Stimulated activated CD4-positive, alpha-beta T cell treated with anti-CD3 and anti-CD28 coated beads, Interleukin-1b, Interleukin-23, amount 100 ng/mL, for 24 hours (primary cell): ENCODE data around the gene SH3BP4.
"Not testable (repeated sequence)": the region's sequence is repeated elsewhere in the genome, so short reads cannot be mapped to it uniquely, and the experiment has no call there.

Source experiments
- DNase-seq, 4 experiments: peaks; one replicate each; pipeline ENCODE4 v3.0.0-alpha.2; 2020; ENCODE audit warnings: low read depth in 4 of 4, low spot score in 1 of 4

The SH3BP4 gene

GRCh38 chr2:235052514-235053354 lies 100.9 kb downstream of the SH3BP4 start:
- no peak for DNase-seq

DNA sequence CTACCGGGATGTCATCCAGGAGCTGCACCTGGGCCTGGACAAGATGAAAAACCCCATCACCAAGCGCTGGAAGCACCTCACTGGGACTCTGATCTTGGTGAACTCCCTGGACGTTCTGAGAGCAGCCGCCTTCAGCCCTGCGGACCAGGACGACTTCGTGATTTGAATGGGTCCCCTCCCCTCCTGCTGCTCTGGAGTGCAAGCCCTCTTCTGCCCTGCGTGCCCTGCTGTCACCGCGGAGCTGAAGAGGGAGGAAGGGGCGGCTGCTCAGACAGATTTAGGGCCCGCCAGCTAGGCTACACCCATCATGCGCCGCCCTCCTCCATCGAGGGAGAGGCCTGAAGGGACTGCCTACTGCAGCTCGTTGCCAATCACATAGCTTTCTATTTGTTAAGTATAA lies 101.8 kb downstream of the SH3BP4 start:
- no peak for DNase-seq

- DNase-seq = no peak
Observed at GRCh38 chr2:235054475-235054874, 102.7 kb downstream of the SH3BP4 start.

DNA sequence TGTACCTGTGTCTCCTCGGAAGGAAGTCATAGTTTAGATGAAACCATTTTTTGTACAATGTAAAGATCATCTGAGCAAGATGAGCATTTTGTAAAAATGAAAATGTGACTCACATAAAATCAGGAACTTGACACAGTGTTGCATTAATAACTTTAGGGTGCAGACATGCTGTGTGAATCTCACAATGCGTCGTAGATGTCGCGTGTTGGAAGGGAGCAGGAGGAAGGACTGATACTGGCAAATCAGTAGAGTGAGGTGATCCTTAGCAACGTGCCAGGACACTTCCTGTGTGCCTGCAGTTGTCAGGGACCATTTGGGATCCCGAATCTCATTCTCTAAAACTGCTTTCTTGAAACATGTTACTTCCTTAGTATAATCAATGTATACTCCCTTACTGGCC lies 103.1 kb downstream of the SH3BP4 start:
- no peak for DNase-seq

GRCh38 chr2:235055891-235056516 lies 104.2 kb downstream of the SH3BP4 start:
- DNase-seq = no peak

- no peak for DNase-seq
Observed at GRCh38 chr2:235056768-235057167, 105.0 kb downstream of the SH3BP4 start.

GRCh38 chr2:235057616-235058015 lies 105.8 kb downstream of the SH3BP4 start:
- not testable (repeated sequence) for DNase-seq

- no peak for DNase-seq
Observed at GRCh38 chr2:235059161-235059560, 107.3 kb downstream of the SH3BP4 start.

DNA sequence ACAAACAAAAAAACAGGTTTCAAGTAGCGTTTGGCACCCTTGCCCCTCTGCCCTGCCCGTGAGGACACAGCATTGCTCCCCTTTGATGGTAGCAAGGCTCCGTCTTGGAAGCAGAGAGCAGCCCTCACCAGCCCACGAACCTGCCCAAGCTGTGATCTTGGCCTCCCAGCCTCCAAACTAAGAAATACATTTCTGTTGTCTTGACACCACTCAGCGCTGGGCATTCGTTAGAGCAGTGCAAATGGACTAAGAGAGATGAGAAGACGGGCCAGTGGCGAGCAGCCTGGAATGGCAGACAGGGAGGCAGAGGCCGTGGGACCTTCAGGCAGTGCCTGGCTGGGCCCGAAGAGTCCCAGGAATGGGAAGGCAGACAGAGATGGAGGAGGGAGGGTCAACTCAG lies 109.8 kb downstream of the SH3BP4 start:
- no peak for DNase-seq

GRCh38 chr2:235063471-235063961 lies 111.7 kb downstream of the SH3BP4 start:
- DNase-seq = no peak

GRCh38 chr2:235064976-235065375 lies 113.2 kb downstream of the SH3BP4 start:
- DNase-seq = no peak

- DNase-seq = no peak
Observed at GRCh38 chr2:235066490-235066889, 114.7 kb downstream of the SH3BP4 start.

GRCh38 chr2:235066895-235067294 lies 115.1 kb downstream of the SH3BP4 start:
- no peak for DNase-seq

GRCh38 chr2:235068701-235069100 lies 116.9 kb downstream of the SH3BP4 start:
- DNase-seq = no peak

DNA sequence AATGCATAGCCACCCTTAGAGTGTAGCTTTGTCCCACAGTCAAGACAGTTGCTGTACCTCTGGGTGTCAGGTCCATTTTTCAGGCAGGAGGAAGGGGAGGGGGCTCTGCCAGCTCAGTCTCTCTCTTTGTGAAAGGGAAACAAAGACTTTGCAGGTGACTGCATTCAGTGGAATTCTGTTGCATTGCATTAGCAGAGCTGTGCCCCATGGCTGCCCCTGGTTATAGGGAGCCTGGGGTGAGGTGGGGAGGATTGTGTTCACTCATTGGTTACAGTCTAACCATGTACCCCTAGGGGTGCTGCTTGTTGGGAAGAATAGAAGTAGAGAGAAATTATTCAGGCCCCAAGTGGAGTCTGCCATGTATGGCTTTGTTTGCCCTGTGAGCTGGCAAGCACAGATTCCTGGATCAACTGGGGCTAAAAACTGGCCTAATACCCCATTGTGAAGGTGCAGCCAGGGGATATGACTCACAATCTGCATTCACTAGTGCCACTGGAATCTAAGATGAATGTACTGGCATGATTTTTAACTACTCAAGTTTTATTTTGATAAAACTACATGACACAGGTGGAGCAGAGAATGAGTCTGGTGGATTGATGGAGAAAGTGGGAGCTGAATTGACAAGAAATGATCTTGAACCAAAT lies 118.4 kb downstream of the SH3BP4 start:
- no peak for DNase-seq

DNA sequence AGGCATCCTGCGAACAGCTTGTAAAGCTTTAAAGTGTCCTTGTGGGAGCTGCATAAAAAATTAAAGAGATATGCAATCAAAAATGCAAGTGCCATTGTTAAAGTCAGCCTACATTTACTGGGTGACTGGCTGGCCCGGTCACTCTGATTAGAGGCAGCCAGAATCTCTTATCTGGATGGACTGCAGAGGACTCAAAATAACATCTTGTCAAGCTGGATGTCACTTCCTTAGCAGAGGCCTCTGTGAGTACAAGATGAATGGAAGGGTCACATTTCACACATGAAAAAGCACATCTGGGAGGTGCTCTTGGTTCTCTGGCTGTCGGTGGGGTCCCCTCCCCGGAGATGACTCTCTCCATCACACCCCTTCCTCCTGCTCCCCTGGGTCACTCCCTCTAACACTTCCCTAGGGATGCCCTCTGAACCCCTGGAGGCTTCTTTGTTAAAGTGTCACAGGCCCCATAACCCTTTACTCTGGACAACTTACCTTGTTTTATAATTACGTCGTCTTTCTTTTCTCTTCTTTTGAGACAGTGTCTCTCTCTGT lies 122.1 kb downstream of the SH3BP4 start:
- DNase-seq = no peak

DNA sequence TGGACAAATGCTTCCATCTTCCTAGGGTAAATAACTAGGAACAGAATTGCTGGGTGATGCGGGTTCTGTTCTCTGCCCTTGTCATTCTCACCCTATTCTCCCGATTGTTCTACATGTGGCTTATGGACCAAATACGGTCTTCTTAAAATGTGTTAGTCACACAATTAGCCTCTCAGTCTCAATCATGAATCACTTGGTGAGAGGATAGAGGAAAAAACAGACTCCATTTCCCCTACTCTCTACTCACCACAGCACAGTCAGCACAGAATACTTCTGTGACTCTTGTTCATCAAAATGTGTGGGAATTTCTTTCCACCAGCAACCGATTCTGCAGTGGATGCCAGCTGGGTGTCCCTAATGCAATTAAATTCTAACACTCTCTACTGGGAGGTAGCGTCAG lies 125.2 kb downstream of the SH3BP4 start:
- no peak for DNase-seq

- no peak for DNase-seq
Observed at GRCh38 chr2:235078182-235078581, 126.4 kb downstream of the SH3BP4 start.

DNA sequence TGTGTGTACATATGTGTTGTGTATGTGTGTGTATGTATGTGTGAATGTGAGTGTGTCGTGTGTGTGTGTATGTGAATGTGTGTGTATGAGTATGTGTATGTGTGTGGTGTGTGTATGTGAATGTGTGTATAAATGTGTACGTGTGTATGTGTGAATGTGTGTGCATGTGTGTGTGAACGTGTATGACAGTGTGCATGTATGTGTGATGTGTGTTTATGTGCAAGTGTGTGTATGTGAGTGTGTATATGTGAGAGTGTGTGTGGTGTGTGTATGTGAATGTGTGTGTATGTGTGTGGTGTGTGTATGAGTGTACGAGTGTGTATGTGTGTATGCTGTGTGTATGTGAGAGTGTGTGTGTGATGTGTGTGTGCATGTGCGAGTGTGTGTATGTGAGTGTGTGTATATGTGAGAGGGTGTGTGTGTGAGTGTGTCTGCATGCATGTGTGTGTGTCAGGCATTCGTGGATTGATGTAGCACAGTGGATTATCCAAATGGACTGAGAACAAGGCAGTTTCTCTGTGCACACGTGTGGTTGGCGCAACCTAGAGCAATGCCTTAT lies 127.2 kb downstream of the SH3BP4 start:
- no peak for DNase-seq

GRCh38 chr2:235080101-235080500 lies 128.3 kb downstream of the SH3BP4 start:
- no peak for DNase-seq

DNA sequence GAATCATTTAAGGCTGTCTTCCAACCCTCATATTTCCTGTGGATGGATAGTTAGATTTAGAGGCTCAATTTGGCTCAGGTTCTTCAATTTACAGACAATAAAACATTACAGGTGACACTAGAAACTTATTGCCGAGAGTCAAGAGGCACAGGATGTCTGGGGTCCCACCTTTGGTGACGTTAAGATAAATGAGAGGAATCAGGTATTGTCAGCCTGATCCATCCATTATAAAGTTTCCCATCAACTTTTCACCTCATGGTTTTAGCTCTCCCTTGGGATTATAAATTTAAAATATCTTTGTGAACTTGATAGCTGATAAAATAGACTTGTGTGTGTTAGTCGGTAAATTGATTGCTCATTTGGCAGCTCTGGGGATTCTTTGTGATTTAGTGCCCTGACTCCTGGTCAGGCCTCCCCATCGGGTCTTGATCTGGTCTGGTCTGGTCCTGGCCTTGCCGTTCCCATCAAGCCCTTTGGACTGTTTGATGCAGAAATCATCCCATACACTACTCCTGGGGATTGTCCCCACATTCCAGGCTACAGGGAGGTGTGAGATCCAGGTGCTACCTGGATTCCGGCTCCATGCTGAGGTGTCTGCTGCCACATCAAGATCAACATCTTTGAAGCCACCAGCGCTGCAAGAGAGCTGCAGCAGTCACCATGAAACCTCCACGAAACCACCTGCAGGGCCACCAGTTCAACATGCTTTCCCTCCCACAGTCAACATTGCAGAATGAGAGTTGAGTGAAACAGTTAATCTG lies 130.9 kb downstream of the SH3BP4 start:
- no peak for DNase-seq
